Right lobe of liver (tissue), 6 donors: ENCODE measurements around the gene TLX2. TPM values are rescaled to one million over a fixed set of nuclear protein-coding genes. Genes with fewer than 3 reads are reported as not detected.

Experiments
- ATAC-seq, 4 donors: fragments of 200-7000 bp; cut with Tn5 transposase; one replicate each; pipeline ENCODE4 v1.9.1; 2020; ENCODE audit warnings: mild to moderate bottlenecking in 4 of 4, moderate library complexity in 4 of 4
- DNase-seq, 3 donors: peaks; one replicate each; pipeline ENCODE4 v3.0.0-alpha.2; 2020
- H3K27ac ChIP-seq, 3 donors: fragments of 200-600 bp; one replicate each; pipeline ENCODE4 v1.8.0; 2022
- H3K27me3 ChIP-seq, 2 donors: fragments of 200-600 bp; one replicate each; pipeline ENCODE4 v1.8.0; 2022
- H3K36me3 ChIP-seq, 4 donors: fragments of 200-600 bp; sonication (generic) in 1 of 4; one replicate each; pipeline versions ENCODE4 v1.5.1 to v1.8.0; 2017 to 2022; ENCODE audit warnings: control low read depth in 1 of 4
- H3K4me1 ChIP-seq, 4 donors: fragments of 200-600 bp; sonication (generic) in 1 of 4; one replicate each; pipeline versions ENCODE4 v1.5.1 to v1.8.0; 2017 to 2022; ENCODE audit warnings: control low read depth in 1 of 4
- H3K4me3 ChIP-seq, 3 donors: fragments of 200-600 bp; one replicate each; pipeline ENCODE4 v1.8.0; 2022
- H3K9me3 ChIP-seq, 4 donors: fragments of 200-600 bp; sonication (generic) in 1 of 4; one replicate each; pipeline versions ENCODE4 v1.5.1 to v1.8.0; 2017 to 2022; ENCODE audit warnings: control low read depth in 1 of 4
- CTCF ChIP-seq, 4 donors: fragments of 200-600 bp in 3 of 4; fragments of 450-650 bp in 1 of 4; IDR thresholded peaks; one replicate each; pipeline versions ENCODE4 v1.5.1 to v1.8.0; 2016 to 2022; ENCODE audit warnings: antibody characterized with exemption in 4 of 4, mild to moderate bottlenecking in 2 of 4
- POLR2A ChIP-seq: fragments of 450-650 bp; IDR thresholded peaks from one replicate; pipeline ENCODE4 v1.6.1; 2017; ENCODE audit warnings: antibody characterized with exemption, mild to moderate bottlenecking
- WGBS: methylation state at CpG from one replicate; pipeline ENCODE4 v1.1.6; 2018; ENCODE audit warnings: low coverage, low lambda C conversion rate; ENCODE audit not compliant: insufficient coverage; ENCODE audit errors: missing lambda C conversion rate; 5-methylcytosine and 5-hydroxymethylcytosine counted together
- intact Hi-C, 2 donors: fragments of 100-400 bp; cut with DNase I; formaldehyde crosslinking; loops; one replicate each; pipeline versions ENCODE4 v1.11.2 to v1.14.1; 2022
- total RNA-seq, 6 experiments: library from RNA; depleted of rRNA in 2 of 6; stranded (reverse); fragments of >200 nt in 2 of 6; fragmentation: NEBNext Ultra II Directional in 3 of 6; extraction: Animal tissue kit (Norgen Biotek cat#: 25700) in 3 of 6; gene quantifications; one replicate each; pipeline versions ENCODE4 v1.1.0 to v1.2.4, GENCODE V29; 2016 to 2023
- donor health status: DM: no; HTN: yes; CAD: no.
- donor health status: DM: no; HTN: no; CAD: no.
- donor health status: DM: no; HTN: no; CAD: no.
- donor health status: DM: no; HTN: yes; CAD: no.
- donor health status: DM: no; HTN: yes; CAD: no.

The TLX2 gene
- total RNA-seq, 6 experiments from 2014 or later = not detected

- Histone ChIP-seq H3K9me3 (no peaks in the 10 kb centered on the region), H3K27ac (peak overlapping the region; percentile 66 to 93 (median 93)), H3K27me3 (no peaks in the 10 kb centered on the region), H3K4me1 (peaks cover 0 to 71% (median 25%) of the 10 kb centered on the region in 4 donors), H3K36me3 (no peaks in the 10 kb centered on the region), H3K4me3 (peak overlapping the region; percentile 60 to 84 (median 82))
- ATAC-seq = peak; percentile 54 to 69 (median 60)
- DNase-seq = peak; percentile 73 to 87 (median 85)
- intact Hi-C loops = no loop called here
- TF ChIP-seq CTCF (IDR thresholded peaks at IDR 0.05) = no peak
- no peak for TF ChIP-seq POLR2A
- whole genome bisulfite sequencing = 4% methylated on average over 20 of the region's 32 CpGs
Observed at GRCh38 chr2:74502147-74502719, 12.0 kb upstream of the TLX2 start.

- Histone ChIP-seq H3K4me3 (peak overlapping the region; percentile 60 to 84 (median 82)), H3K9me3 (no peaks in the 10 kb centered on the region), H3K27ac (peak overlapping the region; percentile 66 to 93 (median 93)), H3K36me3 (no peaks in the 10 kb centered on the region), H3K27me3 (no peaks in the 10 kb centered on the region), H3K4me1 (peaks cover 0 to 64% (median 22%) of the 10 kb centered on the region in 4 donors)
- TF ChIP-seq POLR2A (peak; percentile 49), CTCF (IDR thresholded peaks at IDR 0.05) (peak in 3 of 4 donors; percentile 39 to 54 (median 44))
- intact Hi-C loops = no loop called here
- ATAC-seq (peak; percentile 39 to 55 (median 44)), DNase-seq (peak; percentile 72 to 85 (median 80))
- 0% methylated on average over 8 of the region's 67 CpGs for WGBS
Observed at GRCh38 chr2:74502720-74503505, 11.3 kb upstream of the TLX2 start.

DNA sequence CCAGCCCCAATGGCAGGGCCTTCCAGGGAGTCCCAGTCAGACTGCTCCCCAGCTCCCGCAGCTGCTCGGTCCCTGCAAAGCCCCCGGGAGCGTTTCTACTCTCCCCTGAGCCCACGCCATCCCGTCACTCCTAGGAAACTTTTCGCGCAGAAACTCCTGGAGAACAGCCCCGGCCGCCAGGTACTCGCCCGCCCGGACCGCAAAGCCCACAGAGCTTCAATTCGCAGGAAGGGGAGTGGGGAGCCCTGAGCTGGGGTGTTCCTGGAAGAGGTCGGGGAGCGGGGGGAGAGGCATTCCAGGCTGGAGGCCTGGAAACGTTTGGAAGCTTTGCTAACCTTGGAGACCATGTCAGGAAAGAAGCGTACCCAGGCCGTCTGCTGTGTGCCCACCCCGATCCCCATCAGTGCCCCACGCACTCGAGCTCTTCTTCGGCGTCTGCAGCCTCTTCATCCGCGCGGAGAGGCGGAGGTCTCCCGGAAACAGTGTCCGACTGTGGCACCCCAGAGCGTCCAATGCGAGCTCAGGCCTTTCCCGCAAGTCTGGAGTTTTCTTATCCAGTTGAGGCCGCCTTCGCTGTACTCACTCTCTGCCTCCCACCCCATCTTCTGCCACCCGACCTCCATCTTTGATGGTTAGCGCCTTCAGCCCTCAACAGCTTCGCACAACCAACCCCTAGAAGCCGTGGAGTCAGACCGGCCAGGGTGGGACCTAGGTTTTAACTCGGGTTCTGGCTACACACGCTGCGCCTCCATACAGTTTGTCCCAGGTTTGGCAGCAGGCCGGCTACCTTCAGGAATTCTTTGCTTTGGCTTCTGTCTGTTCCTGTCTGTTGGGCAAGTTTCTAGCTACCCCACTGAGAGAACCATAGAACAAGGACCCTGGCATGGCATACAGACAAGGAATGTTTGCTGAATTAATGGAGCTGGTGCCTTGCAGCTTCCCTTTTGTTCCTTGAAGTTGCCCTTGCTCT is 10.5 kb upstream of the TLX2 start:
- peak in 1 of 3 donors; percentile 65 for DNase-seq
- Histone ChIP-seq H3K4me1 (peaks cover 0 to 55% (median 19%) of the 10 kb centered on the region in 4 donors), H3K9me3 (no peaks in the 10 kb centered on the region), H3K27me3 (no peaks in the 10 kb centered on the region), H3K4me3 (peak overlapping the region; percentile 60 to 84 (median 82)), H3K27ac (peak overlapping the region; percentile 66 to 93 (median 93)), H3K36me3 (no peaks in the 10 kb centered on the region)
- WGBS = 27% methylated on average over 18 of the region's 45 CpGs
- ATAC-seq = no peak
- intact Hi-C loops = no loop called here
- TF ChIP-seq POLR2A (no peak), CTCF (IDR thresholded peaks at IDR 0.05) (no peak)

DNA sequence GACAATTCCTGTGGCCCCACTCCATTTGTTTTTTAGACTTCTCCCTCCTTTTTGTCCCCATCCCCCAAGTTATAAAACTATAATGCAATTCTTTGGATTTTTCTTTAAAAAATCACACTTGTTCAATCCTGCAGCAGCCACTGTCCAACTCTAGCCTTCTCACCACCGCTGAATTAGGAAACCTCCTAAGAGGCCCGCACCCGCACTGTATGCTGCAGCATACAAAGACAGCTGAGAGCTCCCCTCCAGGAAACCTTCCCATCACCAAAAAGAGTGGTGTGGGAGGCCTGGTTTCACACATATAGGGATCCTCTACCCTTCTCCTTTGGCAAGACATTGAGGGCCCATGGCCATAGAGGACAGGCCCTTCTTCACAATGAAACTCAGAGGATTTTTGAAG is 9.7 kb upstream of the TLX2 start:
- Histone ChIP-seq H3K4me3 (peak overlapping the region in 2 of 3 donors; percentile 82 to 84), H3K27me3 (no peaks in the 10 kb centered on the region), H3K36me3 (no peaks in the 10 kb centered on the region), H3K4me1 (peaks cover 0 to 49% (median 15%) of the 10 kb centered on the region in 4 donors), H3K27ac (peak overlapping the region in 1 of 3 donors; percentile 93), H3K9me3 (no peaks in the 10 kb centered on the region)
- TF ChIP-seq CTCF (IDR thresholded peaks at IDR 0.05) (no peak), POLR2A (no peak)
- 79% methylated on average over 3 of the region's 3 CpGs for WGBS
- DNase-seq (no peak), ATAC-seq (no peak)
- intact Hi-C loops = no loop called here
